ENCODE measurements around the gene LCMT1. TPM values are rescaled to one million over a fixed set of nuclear protein-coding genes. Genes with fewer than 3 reads are reported as not detected.

Gene LCMT1
- polyA plus RNA-seq, 1 donor from 2014 or later = 45.5 TPM

DNA sequence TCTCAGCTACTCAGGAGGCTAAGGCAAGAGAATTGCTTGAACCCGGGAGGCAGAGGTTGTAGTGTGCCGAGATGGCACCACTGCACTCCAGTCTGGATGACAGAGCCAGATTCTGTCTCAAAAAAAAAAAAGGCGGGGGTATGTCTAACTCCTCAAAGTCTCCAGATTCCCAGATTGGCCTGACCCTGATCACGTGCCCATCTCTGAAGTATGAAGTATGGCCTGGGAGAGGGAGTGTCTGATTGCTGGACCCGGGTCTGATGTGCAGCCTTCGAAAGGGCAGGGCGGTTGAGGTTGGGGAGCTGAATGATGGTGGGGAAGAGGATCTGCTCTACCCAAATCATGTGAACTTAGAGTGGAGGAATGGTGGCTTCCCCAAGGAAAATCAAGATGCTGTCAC is 87.9 kb downstream of the LCMT1 start:
- Histone ChIP-seq H3K27me3 (ENCODE audit: insufficient read depth, low read depth, low read length) (no peaks in the 10 kb centered on the region), H3K36me3 (ENCODE audit: insufficient read depth, low read length) (no peaks in the 10 kb centered on the region), H3K4me3 (ENCODE audit: low read length) (no peak overlapping the region), H3K79me2 (replicated peaks; ENCODE audit: insufficient read depth, low read length) (no peaks in the 10 kb centered on the region), H3K27ac (ENCODE audit: low read length) (no peak overlapping the region), H3K4me2 (ENCODE audit: low read length) (no peak overlapping the region), H4K20me1 (ENCODE audit: insufficient read depth) (no peaks in the 10 kb centered on the region), H3K9me3 (ENCODE audit: low read length) (no peaks in the 10 kb centered on the region), H3F3A (ENCODE audit: insufficient read depth, low read length, poor library complexity, severe bottlenecking) (no peaks in the 10 kb centered on the region), H3K9ac (ENCODE audit: low read length) (no peak overlapping the region), H2AFZ (ENCODE audit: low read depth, low read length) (no peak overlapping the region), H3K9me2 (ENCODE audit: insufficient read depth, low read length) (no peaks in the 10 kb centered on the region)
- TF ChIP-seq MXI1 (conservative IDR thresholded peaks at IDR 0.05; ENCODE audit: poor library complexity, severe bottlenecking) (no peak), RAD21 (conservative IDR thresholded peaks at IDR 0.05) (no peak), SMC3 (conservative IDR thresholded peaks at IDR 0.05; ENCODE audit: poor library complexity) (no peak), POLR2AphosphoS5 (IDR thresholded peaks at IDR 0.05) (no peak), EP300 (conservative IDR thresholded peaks at IDR 0.05; ENCODE audit: poor library complexity, severe bottlenecking) (no peak), EZH2 (IDR thresholded peaks at IDR 0.05; ENCODE audit: borderline replicate concordance, insufficient read depth, low read length, poor library complexity, severe bottlenecking) (no peak), TAF1 (IDR thresholded peaks at IDR 0.05; ENCODE audit: low read depth) (no peak)
- TF ChIP-seq, protein P1, sequence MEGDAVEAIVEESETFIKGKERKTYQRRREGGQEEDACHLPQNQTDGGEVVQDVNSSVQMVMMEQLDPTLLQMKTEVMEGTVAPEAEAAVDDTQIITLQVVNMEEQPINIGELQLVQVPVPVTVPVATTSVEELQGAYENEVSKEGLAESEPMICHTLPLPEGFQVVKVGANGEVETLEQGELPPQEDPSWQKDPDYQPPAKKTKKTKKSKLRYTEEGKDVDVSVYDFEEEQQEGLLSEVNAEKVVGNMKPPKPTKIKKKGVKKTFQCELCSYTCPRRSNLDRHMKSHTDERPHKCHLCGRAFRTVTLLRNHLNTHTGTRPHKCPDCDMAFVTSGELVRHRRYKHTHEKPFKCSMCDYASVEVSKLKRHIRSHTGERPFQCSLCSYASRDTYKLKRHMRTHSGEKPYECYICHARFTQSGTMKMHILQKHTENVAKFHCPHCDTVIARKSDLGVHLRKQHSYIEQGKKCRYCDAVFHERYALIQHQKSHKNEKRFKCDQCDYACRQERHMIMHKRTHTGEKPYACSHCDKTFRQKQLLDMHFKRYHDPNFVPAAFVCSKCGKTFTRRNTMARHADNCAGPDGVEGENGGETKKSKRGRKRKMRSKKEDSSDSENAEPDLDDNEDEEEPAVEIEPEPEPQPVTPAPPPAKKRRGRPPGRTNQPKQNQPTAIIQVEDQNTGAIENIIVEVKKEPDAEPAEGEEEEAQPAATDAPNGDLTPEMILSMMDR (IDR thresholded peaks at IDR 0.05; ENCODE audit: poor library complexity, severe bottlenecking) = no peak
- TF ChIP-seq, protein P2, sequence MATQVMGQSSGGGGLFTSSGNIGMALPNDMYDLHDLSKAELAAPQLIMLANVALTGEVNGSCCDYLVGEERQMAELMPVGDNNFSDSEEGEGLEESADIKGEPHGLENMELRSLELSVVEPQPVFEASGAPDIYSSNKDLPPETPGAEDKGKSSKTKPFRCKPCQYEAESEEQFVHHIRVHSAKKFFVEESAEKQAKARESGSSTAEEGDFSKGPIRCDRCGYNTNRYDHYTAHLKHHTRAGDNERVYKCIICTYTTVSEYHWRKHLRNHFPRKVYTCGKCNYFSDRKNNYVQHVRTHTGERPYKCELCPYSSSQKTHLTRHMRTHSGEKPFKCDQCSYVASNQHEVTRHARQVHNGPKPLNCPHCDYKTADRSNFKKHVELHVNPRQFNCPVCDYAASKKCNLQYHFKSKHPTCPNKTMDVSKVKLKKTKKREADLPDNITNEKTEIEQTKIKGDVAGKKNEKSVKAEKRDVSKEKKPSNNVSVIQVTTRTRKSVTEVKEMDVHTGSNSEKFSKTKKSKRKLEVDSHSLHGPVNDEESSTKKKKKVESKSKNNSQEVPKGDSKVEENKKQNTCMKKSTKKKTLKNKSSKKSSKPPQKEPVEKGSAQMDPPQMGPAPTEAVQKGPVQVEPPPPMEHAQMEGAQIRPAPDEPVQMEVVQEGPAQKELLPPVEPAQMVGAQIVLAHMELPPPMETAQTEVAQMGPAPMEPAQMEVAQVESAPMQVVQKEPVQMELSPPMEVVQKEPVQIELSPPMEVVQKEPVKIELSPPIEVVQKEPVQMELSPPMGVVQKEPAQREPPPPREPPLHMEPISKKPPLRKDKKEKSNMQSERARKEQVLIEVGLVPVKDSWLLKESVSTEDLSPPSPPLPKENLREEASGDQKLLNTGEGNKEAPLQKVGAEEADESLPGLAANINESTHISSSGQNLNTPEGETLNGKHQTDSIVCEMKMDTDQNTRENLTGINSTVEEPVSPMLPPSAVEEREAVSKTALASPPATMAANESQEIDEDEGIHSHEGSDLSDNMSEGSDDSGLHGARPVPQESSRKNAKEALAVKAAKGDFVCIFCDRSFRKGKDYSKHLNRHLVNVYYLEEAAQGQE (IDR thresholded peaks at IDR 0.05; ENCODE audit: borderline replicate concordance) = no peak

DNA sequence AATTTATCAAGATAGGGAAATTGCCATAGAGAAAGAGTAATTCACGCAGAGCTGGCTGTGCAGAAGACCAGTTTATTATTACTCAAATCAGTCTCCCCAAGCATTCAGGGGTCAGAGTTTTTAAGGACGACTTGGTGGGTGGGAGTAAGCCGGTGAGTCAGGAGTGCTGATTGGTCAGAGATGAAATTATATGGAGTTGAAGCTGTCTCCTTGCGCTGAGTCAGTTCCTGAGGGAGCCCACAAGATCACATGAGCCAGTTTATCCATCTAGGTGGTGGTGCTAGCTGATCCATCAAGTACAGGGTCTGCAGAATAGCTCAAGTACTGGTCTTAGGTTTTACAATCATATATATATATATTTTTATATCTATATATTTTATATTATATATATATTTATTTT is 99.2 kb downstream of the LCMT1 start:
- no peaks in the 10 kb centered on the region for H3F3A ChIP-seq (ENCODE audit: insufficient read depth, low read length, poor library complexity, severe bottlenecking)
- H3K4me3 ChIP-seq (ENCODE audit: low read length) = no peak overlapping the region
- H3K9ac ChIP-seq (ENCODE audit: low read length) = no peak overlapping the region
- H3K27ac ChIP-seq (ENCODE audit: low read length) = no peak overlapping the region
- no peaks in the 10 kb centered on the region for H3K27me3 ChIP-seq (ENCODE audit: insufficient read depth, low read depth, low read length)
- no peak overlapping the region for H2AFZ ChIP-seq (ENCODE audit: low read depth, low read length)
- H3K9me2 ChIP-seq (ENCODE audit: insufficient read depth, low read length) = no peaks in the 10 kb centered on the region
- H4K20me1 ChIP-seq (ENCODE audit: insufficient read depth) = no peaks in the 10 kb centered on the region
- H3K9me3 ChIP-seq (ENCODE audit: low read length) = no peaks in the 10 kb centered on the region
- TF ChIP-seq EP300 (conservative IDR thresholded peaks at IDR 0.05; ENCODE audit: poor library complexity, severe bottlenecking) (no peak), SMC3 (conservative IDR thresholded peaks at IDR 0.05; ENCODE audit: poor library complexity) (no peak), MXI1 (conservative IDR thresholded peaks at IDR 0.05; ENCODE audit: poor library complexity, severe bottlenecking) (no peak), TAF1 (IDR thresholded peaks at IDR 0.05; ENCODE audit: low read depth) (no peak), EZH2 (IDR thresholded peaks at IDR 0.05; ENCODE audit: borderline replicate concordance, insufficient read depth, low read length, poor library complexity, severe bottlenecking) (no peak), POLR2AphosphoS5 (IDR thresholded peaks at IDR 0.05) (no peak), RAD21 (conservative IDR thresholded peaks at IDR 0.05) (no peak)
- TF ChIP-seq, protein P2 (IDR thresholded peaks at IDR 0.05; ENCODE audit: borderline replicate concordance) = no peak
- TF ChIP-seq, protein P1 (IDR thresholded peaks at IDR 0.05; ENCODE audit: poor library complexity, severe bottlenecking) = no peak
- no peaks in the 10 kb centered on the region for H3K36me3 ChIP-seq (ENCODE audit: insufficient read depth, low read length)
- H3K79me2 ChIP-seq (replicated peaks; ENCODE audit: insufficient read depth, low read length) = no peaks in the 10 kb centered on the region
- no peak overlapping the region for H3K4me2 ChIP-seq (ENCODE audit: low read length)

Data from neural cell (in vitro differentiated cells).